PC-9 (cell line): Measurements from ENCODE around the gene CUTA. TPM values are rescaled to one million over a fixed set of nuclear protein-coding genes. Genes with fewer than 3 reads are reported as not detected.

Source experiments
- BruUV-seq: library from RNA; stranded (reverse); fragments of 400-500 nt; replicated peaks from 2 replicates; lab custom pipeline; 2021; lab: Mats Ljungman, UMichigan
- CTCF ChIA-PET: fragments of 300-600 bp; sonication (Branson Sonifier 250); formaldehyde crosslinking; loops from one replicate; lab custom pipeline; 2022; ENCODE audit warnings: antibody characterized with exemption; lab: Charles Lee
- POLR2A ChIA-PET: fragments of 300-600 bp; sonication (Branson Sonifier 250); formaldehyde crosslinking; loops from one replicate; lab custom pipeline; 2022; ENCODE audit warnings: antibody characterized with exemption; ENCODE audit not compliant: unreplicated experiment; lab: Charles Lee
- DNase-seq, 2 experiments: peaks; one replicate each; pipeline versions ENCODE4 v3.0.0 to v3.0.0-alpha.2; 2015 to 2022; ENCODE audit warnings: mixed read lengths in 1 of 2
- H2AFZ ChIP-seq: fragments of 200-600 bp; sonication (generic); 2 replicates; pipeline ENCODE4 v1.8.1; 2017; ENCODE audit warnings: antibody characterized with exemption
- H3F3A ChIP-seq: fragments of 200-600 bp; sonication (generic); 2 replicates; pipeline ENCODE4 v1.8.1; 2017; ENCODE audit warnings: antibody characterized with exemption, mild to moderate bottlenecking, low read depth; ENCODE audit not compliant: insufficient read depth
- H3K27ac ChIP-seq: fragments of 200-600 bp; sonication (generic); 2 replicates; pipeline ENCODE4 v1.6.1; 2016; ENCODE audit warnings: mixed run types
- H3K27me3 ChIP-seq: fragments of 200-600 bp; sonication (generic); 2 replicates; pipeline ENCODE4 v1.6.1; 2016; ENCODE audit warnings: low read depth, mixed run types; ENCODE audit not compliant: insufficient read depth
- H3K36me3 ChIP-seq: fragments of 200-600 bp; sonication (generic); 2 replicates; pipeline ENCODE4 v1.6.1; 2016; ENCODE audit warnings: low read depth, mixed run types
- H3K4me1 ChIP-seq: fragments of 200-600 bp; sonication (generic); replicated peaks from 2 replicates; pipeline ENCODE4 v1.6.1; 2016; ENCODE audit warnings: mixed run types; ENCODE audit not compliant: insufficient read depth
- H3K4me2 ChIP-seq: fragments of 200-600 bp; sonication (generic); 2 replicates; pipeline ENCODE4 v1.6.1; 2017; ENCODE audit warnings: mixed run types
- H3K4me3 ChIP-seq: fragments of 200-600 bp; sonication (generic); 2 replicates; pipeline ENCODE4 v1.6.1; 2016; ENCODE audit warnings: mixed run types
- H3K79me2 ChIP-seq: fragments of 200-600 bp; sonication (generic); 2 replicates; pipeline ENCODE4 v1.6.1; 2017; ENCODE audit warnings: low read depth, mixed run types
- H3K9me2 ChIP-seq: fragments of 200-600 bp; sonication (generic); 2 replicates; pipeline ENCODE4 v1.8.1; 2017; ENCODE audit warnings: mild to moderate bottlenecking; ENCODE audit not compliant: insufficient read depth
- H3K9me3 ChIP-seq: fragments of 200-600 bp; sonication (generic); 2 replicates; pipeline ENCODE4 v1.8.1; 2016; ENCODE audit warnings: low read depth; ENCODE audit not compliant: insufficient read depth
- H4K20me1 ChIP-seq: fragments of 200-600 bp; sonication (generic); 2 replicates; pipeline ENCODE4 v1.8.1; 2017; ENCODE audit not compliant: insufficient read depth
- EZH2 ChIP-seq: fragments of 200-600 bp; sonication (generic); IDR thresholded peaks from 2 replicates; pipeline ENCODE4 v1.8.0; 2017; ENCODE audit warnings: antibody characterized with exemption, low read depth
- intact Hi-C: fragments of 100-400 bp; cut with micrococcal nuclease; formaldehyde crosslinking; loops from one replicate; pipeline ENCODE4 v1.10.0; 2022; ENCODE audit not compliant: unreplicated experiment
- total RNA-seq: library from RNA; stranded (reverse); gene quantifications from 2 replicates; pipeline ENCODE4 v1.2.3, GENCODE V29; 2021
- TF ChIP-seq, protein P1 (sequence below): fragments of 200-600 bp; sonication (generic); conservative IDR thresholded peaks from 2 replicates; pipeline ENCODE4 v1.6.1; 2017; ENCODE audit warnings: mixed run types, antibody characterized with exemption, mild to moderate bottlenecking, moderate library complexity

Gene CUTA
- total RNA-seq, 1 experiment from 2014 or later: 213 TPM

DNA sequence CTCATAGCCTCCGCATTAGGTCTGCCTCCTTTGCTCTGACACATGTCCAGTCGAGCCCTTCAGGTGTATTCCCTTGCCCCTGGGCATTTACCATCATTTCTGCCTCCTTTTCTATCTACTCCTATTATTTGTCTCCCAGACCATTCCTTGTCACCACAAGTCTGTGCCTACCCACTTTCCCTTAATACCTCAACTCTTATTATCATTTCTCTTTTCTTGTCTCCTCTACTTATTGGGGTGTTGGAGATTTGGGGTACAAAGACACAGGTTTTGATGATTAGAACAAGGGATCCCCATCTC lies 3.4 kb upstream of the CUTA start:
- intact Hi-C loops: no loop called here
- Histone ChIP-seq H3K36me3 (no peaks in the 10 kb centered on the region), H3K4me2 (no peak overlapping the region), H3K27ac (no peak overlapping the region), H3K4me1 (peaks cover 23% of the 10 kb centered on the region), H3K4me3 (no peak overlapping the region), H3K9me3 (no peaks in the 10 kb centered on the region), H3K9me2 (no peaks in the 10 kb centered on the region), H3F3A (peaks cover 24% of the 10 kb centered on the region), H3K79me2 (peaks cover 13% of the 10 kb centered on the region), H2AFZ (no peak overlapping the region), H3K27me3 (peaks cover 21% of the 10 kb centered on the region), H4K20me1 (no peaks in the 10 kb centered on the region)
- CTCF ChIA-PET: no interaction called here
- TF ChIP-seq EZH2: no peak
- TF ChIP-seq, protein P1, sequence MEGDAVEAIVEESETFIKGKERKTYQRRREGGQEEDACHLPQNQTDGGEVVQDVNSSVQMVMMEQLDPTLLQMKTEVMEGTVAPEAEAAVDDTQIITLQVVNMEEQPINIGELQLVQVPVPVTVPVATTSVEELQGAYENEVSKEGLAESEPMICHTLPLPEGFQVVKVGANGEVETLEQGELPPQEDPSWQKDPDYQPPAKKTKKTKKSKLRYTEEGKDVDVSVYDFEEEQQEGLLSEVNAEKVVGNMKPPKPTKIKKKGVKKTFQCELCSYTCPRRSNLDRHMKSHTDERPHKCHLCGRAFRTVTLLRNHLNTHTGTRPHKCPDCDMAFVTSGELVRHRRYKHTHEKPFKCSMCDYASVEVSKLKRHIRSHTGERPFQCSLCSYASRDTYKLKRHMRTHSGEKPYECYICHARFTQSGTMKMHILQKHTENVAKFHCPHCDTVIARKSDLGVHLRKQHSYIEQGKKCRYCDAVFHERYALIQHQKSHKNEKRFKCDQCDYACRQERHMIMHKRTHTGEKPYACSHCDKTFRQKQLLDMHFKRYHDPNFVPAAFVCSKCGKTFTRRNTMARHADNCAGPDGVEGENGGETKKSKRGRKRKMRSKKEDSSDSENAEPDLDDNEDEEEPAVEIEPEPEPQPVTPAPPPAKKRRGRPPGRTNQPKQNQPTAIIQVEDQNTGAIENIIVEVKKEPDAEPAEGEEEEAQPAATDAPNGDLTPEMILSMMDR: no peak
- no peak for DNase-seq
- no TSS peak for BruUV-seq
- POLR2A ChIA-PET: no interaction called here

DNA sequence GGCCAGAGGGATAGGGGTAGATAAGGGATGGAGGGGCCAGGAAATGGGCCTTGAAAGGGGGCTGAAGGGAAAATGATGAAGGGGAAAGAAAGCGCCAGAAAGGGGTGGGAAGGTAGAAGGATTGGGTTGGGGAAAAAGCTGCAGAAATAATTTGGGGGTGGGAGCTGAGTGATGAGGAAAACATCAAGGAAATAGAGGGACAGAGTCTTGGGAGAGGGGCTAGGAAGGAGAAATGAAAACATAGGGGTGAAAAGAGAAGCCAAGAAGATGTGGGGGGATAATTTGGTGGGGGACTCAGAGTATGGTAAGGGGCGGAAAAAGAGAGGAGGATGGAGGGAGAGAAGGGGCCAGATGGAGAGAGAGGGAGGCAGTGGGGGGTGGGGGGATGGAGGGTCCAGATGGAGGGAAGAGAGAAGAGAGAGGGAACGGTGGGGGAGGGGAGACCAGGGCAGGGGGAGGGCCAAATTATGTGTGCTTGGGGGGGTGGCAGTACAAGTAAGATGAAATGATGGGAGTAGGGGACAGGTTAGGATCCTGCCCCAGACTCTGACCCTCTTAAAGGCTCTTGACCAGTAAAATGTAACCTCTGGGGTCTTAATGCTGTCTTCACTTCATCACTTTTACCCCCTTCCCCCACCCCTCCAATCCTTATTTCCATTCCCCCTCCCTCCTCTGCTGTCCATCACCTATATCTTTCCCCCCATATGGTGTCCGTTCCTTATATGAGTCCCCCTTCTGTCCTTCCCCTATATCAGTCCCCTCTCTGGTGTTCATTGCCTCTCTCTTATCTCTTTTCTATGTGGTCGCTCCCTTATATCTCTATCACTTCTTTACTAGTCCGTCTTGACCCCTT lies 2.8 kb upstream of the CUTA start:
- Histone ChIP-seq H3K27ac (no peak overlapping the region), H3K36me3 (0 out of 2 replicates have a peak, but pooled peaks cover under 1% of the 10 kb centered on the region), H3K4me3 (no peak overlapping the region), H4K20me1 (no peaks in the 10 kb centered on the region), H3K9me2 (no peaks in the 10 kb centered on the region), H3K27me3 (peaks cover 21% of the 10 kb centered on the region), H3K4me1 (peaks cover 26% of the 10 kb centered on the region), H3K79me2 (peaks cover 19% of the 10 kb centered on the region), H3K9me3 (no peaks in the 10 kb centered on the region), H3K4me2 (no peak overlapping the region), H3F3A (peaks cover 24% of the 10 kb centered on the region), H2AFZ (no peak overlapping the region)
- no TSS peak for BruUV-seq
- TF ChIP-seq EZH2: no peak
- TF ChIP-seq, protein P1: no peak
- ChIA-PET POLR2A (no interaction called here), CTCF (no interaction called here)
- intact Hi-C loops: no loop called here
- no peak for DNase-seq

DNA sequence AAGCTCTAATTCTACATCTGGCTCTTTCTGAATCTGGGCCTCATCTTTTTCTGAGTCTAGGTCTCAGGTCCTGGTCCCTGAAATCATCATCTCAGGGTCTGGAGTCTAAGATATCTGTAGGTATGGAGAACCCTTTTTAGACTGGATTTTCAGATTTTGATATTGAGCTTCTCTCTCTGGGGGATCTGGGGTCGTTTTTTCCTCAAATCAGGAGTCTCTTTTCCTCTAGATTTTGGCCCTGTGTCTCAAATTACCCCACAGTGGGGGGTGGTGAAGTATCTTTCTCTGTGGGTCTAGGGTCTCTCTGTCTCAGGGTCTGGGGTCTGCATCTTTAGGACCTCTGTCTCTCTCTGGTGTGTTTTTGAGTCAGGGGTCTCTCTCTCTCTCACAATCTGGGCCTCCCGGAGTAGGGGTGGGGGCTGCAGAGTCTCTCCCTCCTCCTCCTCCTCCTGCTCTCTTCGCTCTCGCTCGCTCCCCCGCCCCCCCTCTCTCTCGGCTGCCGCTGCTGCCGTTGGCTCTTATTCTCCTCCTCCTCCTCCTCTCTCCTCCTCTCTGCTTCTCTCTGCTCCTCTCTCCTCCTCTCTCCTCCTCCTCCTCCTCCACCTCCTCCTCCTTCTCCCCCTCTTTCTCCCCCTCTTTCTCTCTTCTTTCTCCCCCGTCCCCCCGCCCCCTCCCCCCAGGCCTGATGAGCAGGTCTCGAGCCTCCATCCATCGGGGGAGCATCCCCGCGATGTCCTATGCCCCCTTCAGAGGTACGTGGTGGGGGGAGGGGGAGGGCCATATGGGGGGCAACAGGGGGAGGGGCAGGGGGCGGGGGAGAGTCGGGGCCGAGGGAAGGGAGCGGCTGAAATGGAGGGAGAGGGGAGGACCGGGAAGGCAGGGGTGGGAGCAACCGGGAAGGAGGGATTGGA lies 1.9 kb upstream of the CUTA start, which contains the start of gene SYNGAP1:
Gene SYNGAP1, plus strand, starts transcription at position 486 of the 911 bp plus-strand sequence. Its CDS starts 200 bp downstream, at position 686.
- Histone ChIP-seq H3K27me3 (peaks cover 21% of the 10 kb centered on the region), H3K4me2 (peak within 1 kb of the TSS; percentile 79), H3F3A (peaks cover 17% of the 10 kb centered on the region), H3K9me3 (no peaks in the 10 kb centered on the region), H3K79me2 (peaks cover 26% of the 10 kb centered on the region), H2AFZ (no peak within 1 kb of the TSS), H4K20me1 (no peaks in the 10 kb centered on the region), H3K27ac (peak within 1 kb of the TSS; percentile 74; the same call in 1 of the 2 replicates), H3K4me1 (peaks cover 23% of the 10 kb centered on the region), H3K4me3 (peak within 1 kb of the TSS; percentile 48; the same call in 1 of the 2 replicates), H3K36me3 (0 out of 2 replicates have a peak, but pooled peaks cover 6% of the 10 kb centered on the region), H3K9me2 (no peaks in the 10 kb centered on the region)
- no TSS peak for BruUV-seq
- intact Hi-C loops: loop anchor here (10.0 kb wide), 1 partner anchor 215 kb away; the partner anchor contains the start of genes HSD17B8, RING1, RXRB and SLC39A7
- CTCF ChIA-PET: no interaction called here
- POLR2A ChIA-PET: no interaction called here
- no peak for DNase-seq
- TF ChIP-seq EZH2: no peak
- TF ChIP-seq, protein P1: no peak
